GM23338 (cell line): Measurements from ENCODE around the gene NEU2. TPM values are rescaled to one million over a fixed set of nuclear protein-coding genes. Genes with fewer than 3 reads are reported as not detected.

Source experiments
- ATAC-seq: fragments of 200-7000 bp; cut with Tn5 transposase; 3 replicates; pipeline ENCODE4 v1.9.1; 2020
- DNase-seq: peaks from one replicate; pipeline ENCODE4 v3.0.0-alpha.2; 2015; ENCODE audit warnings: low spot score
- H2AFZ ChIP-seq: fragments of 200-600 bp; sonication (generic); 2 replicates; pipeline ENCODE4 v1.8.0; 2016; ENCODE audit warnings: antibody characterized with exemption, mild to moderate bottlenecking, moderate library complexity
- H3F3A ChIP-seq: fragments of 200-600 bp; sonication (generic); replicated peaks from 2 replicates; pipeline ENCODE4 v1.8.0; 2017; ENCODE audit warnings: antibody characterized with exemption, mixed run types, low read depth
- H3K27ac ChIP-seq: fragments of 200-600 bp; sonication (generic); 2 replicates; pipeline ENCODE4 v1.6.1; 2016; ENCODE audit warnings: low read depth
- H3K27me3 ChIP-seq: fragments of 200-600 bp; sonication (generic); 2 replicates; pipeline ENCODE4 v1.8.0; 2016; ENCODE audit warnings: mild to moderate bottlenecking, mixed run types, moderate library complexity; ENCODE audit not compliant: insufficient read depth
- H3K36me3 ChIP-seq: fragments of 200-600 bp; sonication (generic); 2 replicates; pipeline ENCODE4 v1.8.0; 2016; ENCODE audit warnings: mild to moderate bottlenecking; ENCODE audit not compliant: insufficient read depth
- H3K4me1 ChIP-seq: fragments of 200-600 bp; sonication (generic); 2 replicates; pipeline ENCODE4 v1.8.0; 2016; ENCODE audit warnings: mild to moderate bottlenecking, moderate library complexity; ENCODE audit not compliant: insufficient read depth
- H3K4me2 ChIP-seq: fragments of 200-600 bp; sonication (generic); 2 replicates; pipeline ENCODE4 v1.7.1; 2017; ENCODE audit warnings: mixed run types
- H3K4me3 ChIP-seq: fragments of 200-600 bp; sonication (generic); 2 replicates; pipeline ENCODE4 v1.6.1; 2016; ENCODE audit warnings: mixed run types
- H3K79me2 ChIP-seq: fragments of 200-600 bp; sonication (generic); replicated peaks from 2 replicates; pipeline ENCODE4 v1.8.0; 2017; ENCODE audit warnings: mild to moderate bottlenecking; ENCODE audit not compliant: insufficient read depth
- H3K9me2 ChIP-seq: fragments of 200-600 bp; sonication (generic); 2 replicates; pipeline ENCODE4 v1.8.0; 2017; ENCODE audit not compliant: insufficient read depth
- H4K20me1 ChIP-seq: fragments of 200-600 bp; sonication (generic); replicated peaks from 2 replicates; pipeline ENCODE4 v1.8.0; 2017; ENCODE audit warnings: mild to moderate bottlenecking; ENCODE audit not compliant: insufficient read depth
- H3K27ac Mint-ChIP-seq: 2 replicates; pipeline ENCODE4 v1.8.0; 2020; ENCODE audit warnings: inconsistent platforms, mild to moderate bottlenecking, moderate library complexity, mixed read lengths
- H3K27me3 Mint-ChIP-seq: 3 replicates; pipeline ENCODE4 v1.8.0; 2022; ENCODE audit warnings: low read depth, mild to moderate bottlenecking, moderate library complexity, mixed read lengths, inconsistent platforms; ENCODE audit not compliant: insufficient read depth, poor library complexity
- H3K36me3 Mint-ChIP-seq: 3 replicates; pipeline ENCODE4 v1.8.0; 2021; ENCODE audit warnings: low read depth, mild to moderate bottlenecking, inconsistent platforms, moderate library complexity, mixed read lengths
- H3K4me1 Mint-ChIP-seq: 3 replicates; pipeline ENCODE4 v1.8.0; 2020; ENCODE audit warnings: mild to moderate bottlenecking, inconsistent platforms, mixed read lengths
- H3K4me3 Mint-ChIP-seq: 3 replicates; pipeline ENCODE4 v1.8.0; 2021; ENCODE audit warnings: moderate library complexity, mild to moderate bottlenecking, inconsistent platforms, mixed read lengths
- H3K9me3 Mint-ChIP-seq: 3 replicates; pipeline ENCODE4 v1.8.0; 2020; ENCODE audit warnings: moderate library complexity, mild to moderate bottlenecking, inconsistent platforms, mixed read lengths
- CREB1 ChIP-seq: fragments of 250-450 bp; sonication (Bioruptor Pico); IDR thresholded peaks from 2 replicates; pipeline ENCODE4 v1.5.0; 2020; ENCODE audit warnings: low read depth, mild to moderate bottlenecking, moderate library complexity
- EZH2 ChIP-seq: fragments of 200-600 bp; sonication (generic); IDR thresholded peaks from one replicate; pipeline ENCODE4 v1.8.0; 2017; ENCODE audit warnings: antibody characterized with exemption, mild to moderate bottlenecking, low read depth; ENCODE audit not compliant: unreplicated experiment
- EZH2phosphoT487 ChIP-seq: fragments of 200-600 bp; sonication (generic); IDR thresholded peaks from one replicate; pipeline ENCODE4 v1.8.1; 2018; ENCODE audit warnings: antibody characterized with exemption; ENCODE audit not compliant: unreplicated experiment
- JUNB ChIP-seq: IDR thresholded peaks from one replicate; pipeline ENCODE4 v1.6.1; 2016; ENCODE audit warnings: antibody characterized with exemption; ENCODE audit not compliant: unreplicated experiment
- NANOG ChIP-seq: IDR thresholded peaks from 2 replicates; pipeline ENCODE4 v1.6.1; 2016; ENCODE audit warnings: antibody characterized with exemption, borderline replicate concordance
- POLR2AphosphoS5 ChIP-seq: IDR thresholded peaks from 2 replicates; pipeline ENCODE4 v1.6.1; 2016; ENCODE audit warnings: antibody characterized with exemption, low read depth
- STAT1 ChIP-seq: IDR thresholded peaks from one replicate; pipeline ENCODE4 v1.6.1; 2016; ENCODE audit warnings: antibody characterized with exemption; ENCODE audit not compliant: unreplicated experiment
- ZNF114 ChIP-seq: fragments of 250-450 bp; sonication (Bioruptor Pico); IDR thresholded peaks from 2 replicates; pipeline ENCODE4 v1.5.0; 2020; ENCODE audit warnings: mild to moderate bottlenecking, moderate library complexity
- ZNF331 ChIP-seq: fragments of 250-450 bp; sonication (Bioruptor Pico); IDR thresholded peaks from 2 replicates; pipeline ENCODE4 v1.5.0; 2020; ENCODE audit warnings: low read depth, mild to moderate bottlenecking, moderate library complexity
- polyA plus RNA-seq: library from polyadenylated mRNA; unstranded; fragments of >200 nt; fragmentation: Nextera tagmentation; extraction: Ambion mirVana; gene quantifications from 2 replicates; pipeline ENCODE4 v1.2.1, GENCODE V29; 2016
- total RNA-seq: library from RNA; depleted of rRNA; stranded (reverse); fragments of >200 nt; shearing (Covaris generic); gene quantifications from 2 replicates; pipeline ENCODE4 v1.2.3, GENCODE V29; 2014
- TF ChIP-seq, protein P1 (sequence below), 2 experiments: fragments of 200-600 bp in 1 of 2; sonication (generic) in 1 of 2; conservative IDR thresholded peaks; 2 replicates each; pipeline versions ENCODE4 v1.5.1 to v1.6.1; 2016 to 2017; ENCODE audit warnings: antibody characterized with exemption in 2 of 2, low read depth in 2 of 2, mild to moderate bottlenecking in 2 of 2, moderate library complexity in 1 of 2
- TF ChIP-seq, protein P2 (sequence below): fragments of 250-450 bp; sonication (Bioruptor Pico); IDR thresholded peaks from 2 replicates; pipeline ENCODE4 v1.5.0; 2020; ENCODE audit warnings: mild to moderate bottlenecking, moderate library complexity
- TF ChIP-seq, protein P3 (sequence below): IDR thresholded peaks from 2 replicates; pipeline ENCODE4 v1.6.1; 2016; ENCODE audit warnings: antibody characterized with exemption

NEU2 gene
- total and polyA plus RNA-seq, 2 experiments from 2014 or later: not detected

DNA sequence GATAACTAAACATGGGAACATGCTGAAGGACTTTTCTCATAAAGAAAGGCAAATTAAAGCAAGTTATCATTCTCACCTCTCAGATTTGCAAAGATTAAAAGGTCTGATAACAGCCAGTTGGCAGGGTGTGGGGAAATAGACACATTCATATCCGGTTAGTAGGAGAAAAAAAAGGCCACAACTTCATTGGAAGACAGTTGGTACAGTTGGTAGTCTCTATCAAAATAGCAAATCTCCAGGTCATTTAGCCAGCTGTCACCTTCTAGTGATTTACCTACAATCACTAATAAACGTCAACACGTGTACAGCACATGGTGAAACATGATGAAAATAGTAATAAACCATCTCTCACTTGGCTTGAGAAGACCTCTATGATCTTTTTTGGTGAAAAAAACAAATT, 44.3 kb downstream of the NEU2 start:
- Mint-ChIP-seq H3K36me3 (no peaks in the 10 kb centered on the region), H3K4me1 (peaks cover 2% of the 10 kb centered on the region; the same call in 1 of the 3 replicates), H3K27me3 (peaks cover 10% of the 10 kb centered on the region), H3K4me3 (no peak overlapping the region), H3K27ac (no peak overlapping the region), H3K9me3 (peaks cover 2% of the 10 kb centered on the region; the same call in 2 of the 3 replicates)
- DNase-seq (no peak), ATAC-seq (no peak)
- Histone ChIP-seq H3F3A (no peaks in the 10 kb centered on the region), H4K20me1 (no peaks in the 10 kb centered on the region), H3K36me3 (no peaks in the 10 kb centered on the region), H3K4me3 (no peak overlapping the region), H3K4me1 (peaks cover 7% of the 10 kb centered on the region; the same call in 1 of the 2 replicates), H3K79me2 (no peaks in the 10 kb centered on the region), H3K27me3 (no peaks in the 10 kb centered on the region), H3K9me2 (no peaks in the 10 kb centered on the region), H3K4me2 (no peak overlapping the region), H2AFZ (no peak overlapping the region), H3K27ac (no peak overlapping the region)
- no peak for TF ChIP-seq EZH2phosphoT487

DNA sequence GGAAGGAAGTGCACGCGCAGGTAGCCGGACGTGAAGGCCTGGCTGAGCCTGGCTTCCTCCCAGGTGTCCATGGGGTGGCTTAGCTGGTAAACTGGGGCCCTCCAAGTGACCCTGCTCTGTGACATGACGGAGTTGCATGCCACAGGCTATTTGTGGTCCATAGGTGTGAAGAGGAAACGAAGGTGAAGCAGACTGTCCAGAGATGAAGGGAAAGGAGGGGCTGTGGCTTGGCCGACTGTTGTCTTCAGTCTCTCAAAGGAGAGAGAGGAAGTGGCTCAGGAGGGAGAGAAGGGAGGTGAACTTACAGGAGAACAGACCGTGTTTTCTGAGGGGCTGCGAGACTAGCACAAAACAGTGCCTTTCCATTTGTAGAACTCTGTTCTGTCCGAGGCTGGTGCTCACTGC, 47.0 kb downstream of the NEU2 start:
- H3K27ac ChIP-seq: no peak overlapping the region
- DNase-seq (no peak), ATAC-seq (no peak)
- no peak overlapping the region for H3K4me3 Mint-ChIP-seq
- H3K36me3 ChIP-seq: no peaks in the 10 kb centered on the region
- no peak overlapping the region for H3K27ac Mint-ChIP-seq
- H3K4me3 ChIP-seq: no peak overlapping the region
- peaks cover 2% of the 10 kb centered on the region for H3K4me1 Mint-ChIP-seq
- H3K27me3 ChIP-seq: no peaks in the 10 kb centered on the region
- H3K9me2 ChIP-seq: no peaks in the 10 kb centered on the region
- peaks cover 8% of the 10 kb centered on the region for H3K27me3 Mint-ChIP-seq
- H3K9me3 Mint-ChIP-seq: no peaks in the 10 kb centered on the region
- no peaks in the 10 kb centered on the region for H4K20me1 ChIP-seq
- H3K4me2 ChIP-seq: no peak overlapping the region
- no peaks in the 10 kb centered on the region for H3K36me3 Mint-ChIP-seq
- no peaks in the 10 kb centered on the region for H3K79me2 ChIP-seq
- H3F3A ChIP-seq: no peaks in the 10 kb centered on the region
- no peak overlapping the region for H2AFZ ChIP-seq
- H3K4me1 ChIP-seq: peaks cover 7% of the 10 kb centered on the region; the same call in 1 of the 2 replicates
- TF ChIP-seq ZNF114: no peak
- TF ChIP-seq NANOG: no peak
- TF ChIP-seq EZH2phosphoT487: no peak
- TF ChIP-seq, protein P1, sequence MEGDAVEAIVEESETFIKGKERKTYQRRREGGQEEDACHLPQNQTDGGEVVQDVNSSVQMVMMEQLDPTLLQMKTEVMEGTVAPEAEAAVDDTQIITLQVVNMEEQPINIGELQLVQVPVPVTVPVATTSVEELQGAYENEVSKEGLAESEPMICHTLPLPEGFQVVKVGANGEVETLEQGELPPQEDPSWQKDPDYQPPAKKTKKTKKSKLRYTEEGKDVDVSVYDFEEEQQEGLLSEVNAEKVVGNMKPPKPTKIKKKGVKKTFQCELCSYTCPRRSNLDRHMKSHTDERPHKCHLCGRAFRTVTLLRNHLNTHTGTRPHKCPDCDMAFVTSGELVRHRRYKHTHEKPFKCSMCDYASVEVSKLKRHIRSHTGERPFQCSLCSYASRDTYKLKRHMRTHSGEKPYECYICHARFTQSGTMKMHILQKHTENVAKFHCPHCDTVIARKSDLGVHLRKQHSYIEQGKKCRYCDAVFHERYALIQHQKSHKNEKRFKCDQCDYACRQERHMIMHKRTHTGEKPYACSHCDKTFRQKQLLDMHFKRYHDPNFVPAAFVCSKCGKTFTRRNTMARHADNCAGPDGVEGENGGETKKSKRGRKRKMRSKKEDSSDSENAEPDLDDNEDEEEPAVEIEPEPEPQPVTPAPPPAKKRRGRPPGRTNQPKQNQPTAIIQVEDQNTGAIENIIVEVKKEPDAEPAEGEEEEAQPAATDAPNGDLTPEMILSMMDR (conservative IDR thresholded peaks at IDR 0.05; ENCODE audit: low read depth in 2 of 2): no peak
- TF ChIP-seq STAT1: no peak
- no peak for TF ChIP-seq EZH2
- no peak for TF ChIP-seq POLR2AphosphoS5
- TF ChIP-seq, protein P2, sequence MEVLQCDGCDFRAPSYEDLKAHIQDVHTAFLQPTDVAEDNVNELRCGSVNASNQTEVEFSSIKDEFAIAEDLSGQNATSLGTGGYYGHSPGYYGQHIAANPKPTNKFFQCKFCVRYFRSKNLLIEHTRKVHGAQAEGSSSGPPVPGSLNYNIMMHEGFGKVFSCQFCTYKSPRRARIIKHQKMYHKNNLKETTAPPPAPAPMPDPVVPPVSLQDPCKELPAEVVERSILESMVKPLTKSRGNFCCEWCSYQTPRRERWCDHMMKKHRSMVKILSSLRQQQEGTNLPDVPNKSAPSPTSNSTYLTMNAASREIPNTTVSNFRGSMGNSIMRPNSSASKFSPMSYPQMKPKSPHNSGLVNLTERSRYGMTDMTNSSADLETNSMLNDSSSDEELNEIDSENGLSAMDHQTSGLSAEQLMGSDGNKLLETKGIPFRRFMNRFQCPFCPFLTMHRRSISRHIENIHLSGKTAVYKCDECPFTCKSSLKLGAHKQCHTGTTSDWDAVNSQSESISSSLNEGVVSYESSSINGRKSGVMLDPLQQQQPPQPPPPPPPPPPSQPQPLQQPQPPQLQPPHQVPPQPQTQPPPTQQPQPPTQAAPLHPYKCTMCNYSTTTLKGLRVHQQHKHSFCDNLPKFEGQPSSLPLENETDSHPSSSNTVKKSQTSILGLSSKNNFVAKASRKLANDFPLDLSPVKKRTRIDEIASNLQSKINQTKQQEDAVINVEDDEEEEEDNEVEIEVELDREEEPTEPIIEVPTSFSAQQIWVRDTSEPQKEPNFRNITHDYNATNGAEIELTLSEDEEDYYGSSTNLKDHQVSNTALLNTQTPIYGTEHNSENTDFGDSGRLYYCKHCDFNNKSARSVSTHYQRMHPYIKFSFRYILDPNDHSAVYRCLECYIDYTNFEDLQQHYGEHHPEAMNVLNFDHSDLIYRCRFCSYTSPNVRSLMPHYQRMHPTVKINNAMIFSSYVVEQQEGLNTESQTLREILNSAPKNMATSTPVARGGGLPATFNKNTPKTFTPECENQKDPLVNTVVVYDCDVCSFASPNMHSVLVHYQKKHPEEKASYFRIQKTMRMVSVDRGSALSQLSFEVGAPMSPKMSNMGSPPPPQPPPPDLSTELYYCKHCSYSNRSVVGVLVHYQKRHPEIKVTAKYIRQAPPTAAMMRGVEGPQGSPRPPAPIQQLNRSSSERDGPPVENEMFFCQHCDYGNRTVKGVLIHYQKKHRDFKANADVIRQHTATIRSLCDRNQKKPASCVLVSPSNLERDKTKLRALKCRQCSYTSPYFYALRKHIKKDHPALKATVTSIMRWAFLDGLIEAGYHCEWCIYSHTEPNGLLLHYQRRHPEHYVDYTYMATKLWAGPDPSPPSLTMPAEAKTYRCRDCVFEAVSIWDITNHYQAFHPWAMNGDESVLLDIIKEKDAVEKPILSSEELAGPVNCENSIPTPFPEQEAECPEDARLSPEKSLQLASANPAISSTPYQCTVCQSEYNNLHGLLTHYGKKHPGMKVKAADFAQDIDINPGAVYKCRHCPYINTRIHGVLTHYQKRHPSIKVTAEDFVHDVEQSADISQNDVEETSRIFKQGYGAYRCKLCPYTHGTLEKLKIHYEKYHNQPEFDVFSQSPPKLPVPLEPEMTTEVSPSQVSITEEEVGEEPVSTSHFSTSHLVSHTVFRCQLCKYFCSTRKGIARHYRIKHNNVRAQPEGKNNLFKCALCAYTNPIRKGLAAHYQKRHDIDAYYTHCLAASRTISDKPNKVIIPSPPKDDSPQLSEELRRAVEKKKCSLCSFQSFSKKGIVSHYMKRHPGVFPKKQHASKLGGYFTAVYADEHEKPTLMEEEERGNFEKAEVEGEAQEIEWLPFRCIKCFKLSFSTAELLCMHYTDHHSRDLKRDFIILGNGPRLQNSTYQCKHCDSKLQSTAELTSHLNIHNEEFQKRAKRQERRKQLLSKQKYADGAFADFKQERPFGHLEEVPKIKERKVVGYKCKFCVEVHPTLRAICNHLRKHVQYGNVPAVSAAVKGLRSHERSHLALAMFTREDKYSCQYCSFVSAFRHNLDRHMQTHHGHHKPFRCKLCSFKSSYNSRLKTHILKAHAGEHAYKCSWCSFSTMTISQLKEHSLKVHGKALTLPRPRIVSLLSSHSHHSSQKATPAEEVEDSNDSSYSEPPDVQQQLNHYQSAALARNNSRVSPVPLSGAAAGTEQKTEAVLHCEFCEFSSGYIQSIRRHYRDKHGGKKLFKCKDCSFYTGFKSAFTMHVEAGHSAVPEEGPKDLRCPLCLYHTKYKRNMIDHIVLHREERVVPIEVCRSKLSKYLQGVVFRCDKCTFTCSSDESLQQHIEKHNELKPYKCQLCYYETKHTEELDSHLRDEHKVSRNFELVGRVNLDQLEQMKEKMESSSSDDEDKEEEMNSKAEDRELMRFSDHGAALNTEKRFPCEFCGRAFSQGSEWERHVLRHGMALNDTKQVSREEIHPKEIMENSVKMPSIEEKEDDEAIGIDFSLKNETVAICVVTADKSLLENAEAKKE (CRISPR knock-in tag): no peak
- TF ChIP-seq, protein P3, sequence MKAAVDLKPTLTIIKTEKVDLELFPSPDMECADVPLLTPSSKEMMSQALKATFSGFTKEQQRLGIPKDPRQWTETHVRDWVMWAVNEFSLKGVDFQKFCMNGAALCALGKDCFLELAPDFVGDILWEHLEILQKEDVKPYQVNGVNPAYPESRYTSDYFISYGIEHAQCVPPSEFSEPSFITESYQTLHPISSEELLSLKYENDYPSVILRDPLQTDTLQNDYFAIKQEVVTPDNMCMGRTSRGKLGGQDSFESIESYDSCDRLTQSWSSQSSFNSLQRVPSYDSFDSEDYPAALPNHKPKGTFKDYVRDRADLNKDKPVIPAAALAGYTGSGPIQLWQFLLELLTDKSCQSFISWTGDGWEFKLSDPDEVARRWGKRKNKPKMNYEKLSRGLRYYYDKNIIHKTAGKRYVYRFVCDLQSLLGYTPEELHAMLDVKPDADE: no peak
- TF ChIP-seq ZNF331 (CRISPR knock-in tag): no peak
- no peak for TF ChIP-seq JUNB
- TF ChIP-seq CREB1: no peak
